BLaER1 (cell line): ENCODE results near the gene TMEM52.

Source experiments
- H3K27ac ChIP-seq: shearing (Covaris generic); formaldehyde crosslinking; 2 replicates; pipeline ENCODE4 v1.8.1; 2022
- H3K27me3 ChIP-seq: shearing (Covaris generic); formaldehyde crosslinking; 2 replicates; pipeline ENCODE4 v1.8.1; 2022
- H3K36me3 ChIP-seq: shearing (Covaris generic); formaldehyde crosslinking; 2 replicates; pipeline ENCODE4 v1.8.1; 2022
- H3K4me1 ChIP-seq: shearing (Covaris generic); formaldehyde crosslinking; 2 replicates; pipeline ENCODE4 v1.8.1; 2022
- H3K4me2 ChIP-seq: shearing (Covaris generic); formaldehyde crosslinking; 2 replicates; pipeline ENCODE4 v1.8.1; 2022
- H3K4me3 ChIP-seq: shearing (Covaris generic); formaldehyde crosslinking; 2 replicates; pipeline ENCODE4 v1.8.1; 2022
- H3K9ac ChIP-seq: shearing (Covaris generic); formaldehyde crosslinking; 2 replicates; pipeline ENCODE4 v1.8.1; 2022
- H3K9me3 ChIP-seq: shearing (Covaris generic); formaldehyde crosslinking; 2 replicates; pipeline ENCODE4 v1.8.1; 2022
- H4K20me1 ChIP-seq: shearing (Covaris generic); formaldehyde crosslinking; 2 replicates; pipeline ENCODE4 v1.8.1; 2022
- Cebpa-rat ChIP-seq: shearing (Covaris generic); IDR thresholded peaks from 2 replicates; pipeline ENCODE4 v1.8.1; 2022

Gene TMEM52

GRCh38 chr1:1910651-1911331 is 8.3 kb downstream of the TMEM52 start:
- Histone ChIP-seq H3K4me3 (no peak overlapping the region), H3K27ac (no peak overlapping the region), H3K9me3 (no peaks in the 10 kb centered on the region), H4K20me1 (no peaks in the 10 kb centered on the region), H3K9ac (peak overlapping the region; percentile 19; the same call in 1 of the 2 replicates), H3K4me1 (peaks cover 65% of the 10 kb centered on the region), H3K36me3 (no peaks in the 10 kb centered on the region), H3K27me3 (no peaks in the 10 kb centered on the region), H3K4me2 (peak overlapping the region; percentile 74; the same call in 1 of the 2 replicates)
- no peak for TF ChIP-seq Cebpa-rat

DNA sequence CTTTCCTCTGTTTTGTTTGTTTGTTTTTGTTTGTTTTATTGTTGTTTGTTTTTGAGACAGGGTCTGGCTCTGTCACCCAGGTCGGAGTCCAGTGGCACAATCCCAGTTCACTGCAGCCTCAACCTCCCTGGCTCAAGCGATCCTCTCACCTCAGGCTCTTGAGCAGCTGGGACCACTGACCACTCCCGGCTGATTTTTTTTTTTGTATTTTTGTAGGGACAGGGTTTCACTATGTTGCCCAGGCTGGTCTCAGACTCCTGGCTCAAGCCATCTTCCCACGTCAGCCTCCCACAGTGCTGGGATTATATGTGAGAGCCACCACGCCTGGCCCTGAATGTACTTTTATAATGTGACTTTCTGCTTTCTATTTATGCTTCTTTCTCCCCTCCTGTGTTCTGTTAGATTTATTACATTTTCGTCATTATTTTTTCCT is 9.0 kb downstream of the TMEM52 start:
- H3K27ac ChIP-seq, result peak overlapping the region; percentile 67
- peak overlapping the region; percentile 61; the same call in 1 of the 2 replicates for H3K9ac ChIP-seq
- H3K36me3 ChIP-seq, result no peaks in the 10 kb centered on the region
- H3K4me2 ChIP-seq, result peak overlapping the region; percentile 74
- H3K4me3 ChIP-seq, result no peak overlapping the region
- TF ChIP-seq Cebpa-rat, result no peak
- no peaks in the 10 kb centered on the region for H3K9me3 ChIP-seq
- no peaks in the 10 kb centered on the region for H3K27me3 ChIP-seq
- H3K4me1 ChIP-seq, result peaks cover 71% of the 10 kb centered on the region
- H4K20me1 ChIP-seq, result no peaks in the 10 kb centered on the region

DNA sequence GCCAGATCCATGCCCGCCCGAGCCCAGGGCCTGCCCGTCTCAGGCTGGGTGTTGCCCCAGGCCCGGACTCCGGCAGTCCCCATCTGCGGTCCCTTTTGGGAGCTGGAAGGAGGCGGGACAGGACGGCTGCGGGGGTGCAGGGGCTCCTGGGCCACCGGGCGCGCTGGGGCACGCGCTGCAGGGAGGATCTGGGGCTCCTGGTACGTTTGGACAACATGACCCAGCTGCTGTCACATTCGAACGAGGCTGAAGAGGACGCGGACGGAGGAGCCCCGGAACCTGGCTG is 10.6 kb downstream of the TMEM52 start:
- H3K9ac ChIP-seq, result peak overlapping the region; percentile 95

DNA sequence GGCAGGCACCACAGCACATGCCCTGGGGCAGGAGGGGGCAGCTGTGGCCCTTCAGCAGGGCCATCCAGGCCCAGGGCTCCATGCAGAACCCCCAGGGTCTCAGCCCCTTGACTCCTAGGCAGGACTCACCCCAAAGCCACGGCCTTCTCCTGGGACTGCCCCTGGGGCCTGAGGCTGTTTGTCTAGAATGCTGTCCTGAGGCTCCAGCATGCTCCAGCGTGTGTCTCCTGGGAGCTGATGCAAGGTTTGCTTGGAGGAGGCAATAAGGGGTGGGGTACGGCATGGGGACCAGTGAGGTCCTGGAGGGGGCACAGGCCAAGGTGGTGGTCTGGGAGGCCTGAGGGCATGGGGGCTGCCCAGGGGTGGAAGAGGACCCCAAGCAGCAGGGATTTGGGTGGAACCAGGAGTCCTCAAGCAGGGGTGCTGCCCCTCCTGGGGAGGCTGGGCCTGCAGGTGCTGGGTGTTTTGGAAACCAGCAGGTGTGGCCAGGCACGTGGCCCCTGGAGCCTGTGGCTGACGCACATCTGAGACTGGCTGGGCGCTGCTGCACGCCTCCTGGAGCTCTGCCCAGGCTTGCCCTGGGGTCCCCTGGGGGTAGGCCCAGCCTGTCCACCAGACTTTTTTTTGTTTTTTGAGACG is 11.9 kb downstream of the TMEM52 start:
- H4K20me1 ChIP-seq, result no peaks in the 10 kb centered on the region
- peak overlapping the region; percentile 100 for H3K4me2 ChIP-seq
- H3K36me3 ChIP-seq, result no peaks in the 10 kb centered on the region
- H3K4me1 ChIP-seq, result peaks cover 58% of the 10 kb centered on the region
- no peaks in the 10 kb centered on the region for H3K27me3 ChIP-seq
- 0 out of 2 replicates have a peak overlapping the region, but pooled peaks have one; percentile 18 for H3K4me3 ChIP-seq
- peak overlapping the region; percentile 95 for H3K9ac ChIP-seq
- TF ChIP-seq Cebpa-rat, result no peak
- H3K27ac ChIP-seq, result peak overlapping the region; percentile 98
- H3K9me3 ChIP-seq, result peaks cover 7% of the 10 kb centered on the region; the same call in 1 of the 2 replicates

More for the DNA sequence above, 10.6 kb downstream of the TMEM52 start:
- Histone ChIP-seq H3K36me3 (no peaks in the 10 kb centered on the region), H3K9me3 (peaks cover under 1% of the 10 kb centered on the region; the same call in 1 of the 2 replicates), H3K4me3 (peak overlapping the region; percentile 84), H3K4me2 (peak overlapping the region; percentile 100), H3K4me1 (peaks cover 59% of the 10 kb centered on the region), H4K20me1 (no peaks in the 10 kb centered on the region), H3K27ac (peak overlapping the region; percentile 98), H3K27me3 (no peaks in the 10 kb centered on the region)
- no peak for TF ChIP-seq Cebpa-rat

- H3K27ac ChIP-seq, result peak overlapping the region; percentile 98
Observed at GRCh38 chr1:1906185-1907097, 12.6 kb downstream of the TMEM52 start.

GRCh38 chr1:1903224-1903623 is 15.9 kb downstream of the TMEM52 start:
- Histone ChIP-seq H3K27me3 (no peaks in the 10 kb centered on the region), H3K36me3 (no peaks in the 10 kb centered on the region), H4K20me1 (no peaks in the 10 kb centered on the region), H3K4me1 (peaks cover 76% of the 10 kb centered on the region), H3K4me2 (no peak overlapping the region), H3K27ac (no peak overlapping the region), H3K4me3 (no peak overlapping the region), H3K9ac (no peak overlapping the region), H3K9me3 (peaks cover 7% of the 10 kb centered on the region; the same call in 1 of the 2 replicates)
- TF ChIP-seq Cebpa-rat, result no peak

More at GRCh38 chr1:1906185-1907097, 12.6 kb downstream of the TMEM52 start:
- H3K9ac ChIP-seq, result peak overlapping the region; percentile 95
- H3K36me3 ChIP-seq, result no peaks in the 10 kb centered on the region
- no peak for TF ChIP-seq Cebpa-rat
- no peaks in the 10 kb centered on the region for H3K27me3 ChIP-seq
- H3K4me1 ChIP-seq, result peaks cover 66% of the 10 kb centered on the region
- H4K20me1 ChIP-seq, result no peaks in the 10 kb centered on the region
- H3K4me3 ChIP-seq, result no peak overlapping the region
- peaks cover 7% of the 10 kb centered on the region; the same call in 1 of the 2 replicates for H3K9me3 ChIP-seq
- peak overlapping the region; percentile 100 for H3K4me2 ChIP-seq

DNA sequence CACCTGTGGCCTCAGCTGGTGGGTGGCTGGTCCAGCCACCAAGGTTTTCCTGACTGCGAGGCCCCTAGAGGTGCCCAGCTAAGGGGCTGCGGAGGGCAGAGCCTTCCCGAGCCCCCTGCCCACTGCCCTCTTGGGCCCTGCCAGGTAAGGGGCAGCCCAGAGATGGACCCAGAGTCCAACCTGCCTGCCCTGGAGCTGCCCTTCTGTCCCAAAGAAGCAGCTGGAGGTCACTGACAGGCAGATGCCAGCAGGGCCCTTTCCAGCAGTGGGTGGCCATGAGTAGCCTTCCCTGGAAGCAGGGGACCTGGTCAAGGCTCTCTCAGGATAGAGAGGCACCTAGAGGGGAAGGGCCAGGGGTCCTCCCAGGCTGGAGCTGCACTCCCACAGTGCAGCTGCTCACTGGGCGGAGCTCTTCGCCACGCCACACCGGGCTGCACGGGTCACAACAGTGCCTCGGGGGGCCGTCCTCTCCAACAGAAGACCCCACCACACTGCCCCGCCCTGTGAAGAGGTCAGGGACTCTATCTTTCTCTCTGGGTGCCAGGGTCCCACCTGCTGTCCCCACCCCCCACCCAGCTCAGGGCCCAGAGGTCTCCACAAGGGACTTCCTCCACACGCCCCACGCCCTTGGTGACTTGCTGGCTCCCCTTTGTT is 17.3 kb downstream of the TMEM52 start:
- no peaks in the 10 kb centered on the region for H3K36me3 ChIP-seq
- H4K20me1 ChIP-seq, result no peaks in the 10 kb centered on the region
- H3K4me2 ChIP-seq, result peak overlapping the region; percentile 92
- TF ChIP-seq Cebpa-rat, result no peak
- H3K4me1 ChIP-seq, result peaks cover 76% of the 10 kb centered on the region
- peak overlapping the region; percentile 92 for H3K27ac ChIP-seq
- H3K27me3 ChIP-seq, result no peaks in the 10 kb centered on the region
- peaks cover 7% of the 10 kb centered on the region; the same call in 1 of the 2 replicates for H3K9me3 ChIP-seq
- no peak overlapping the region for H3K4me3 ChIP-seq
- peak overlapping the region; percentile 51 for H3K9ac ChIP-seq

- Histone ChIP-seq H3K27me3 (no peaks in the 10 kb centered on the region), H3K4me2 (peak overlapping the region; percentile 92), H3K36me3 (no peaks in the 10 kb centered on the region), H4K20me1 (no peaks in the 10 kb centered on the region), H3K9me3 (peaks cover 7% of the 10 kb centered on the region; the same call in 1 of the 2 replicates), H3K9ac (peak overlapping the region; percentile 51), H3K4me3 (no peak overlapping the region), H3K4me1 (peaks cover 76% of the 10 kb centered on the region), H3K27ac (peak overlapping the region; percentile 92)
- TF ChIP-seq Cebpa-rat, result no peak
Observed at GRCh38 chr1:1900883-1901640, 18.0 kb downstream of the TMEM52 start.
